GM23248 (cell line): Measurements from ENCODE around the gene SLC6A19.

Source experiments
- EZH2 ChIP-seq: fragments of 200-600 bp; sonication (generic); IDR thresholded peaks from 2 replicates; pipeline ENCODE4 v1.6.1; 2018; ENCODE audit warnings: antibody characterized with exemption, mild to moderate bottlenecking; ENCODE audit not compliant: insufficient read depth, poor library complexity, severe bottlenecking
- EZH2phosphoT487 ChIP-seq: fragments of 200-600 bp; sonication (generic); IDR thresholded peaks from 2 replicates; pipeline ENCODE4 v1.6.1; 2018; ENCODE audit warnings: antibody characterized with exemption, moderate library complexity, mild to moderate bottlenecking, low read depth; ENCODE audit not compliant: insufficient read depth

DNA sequence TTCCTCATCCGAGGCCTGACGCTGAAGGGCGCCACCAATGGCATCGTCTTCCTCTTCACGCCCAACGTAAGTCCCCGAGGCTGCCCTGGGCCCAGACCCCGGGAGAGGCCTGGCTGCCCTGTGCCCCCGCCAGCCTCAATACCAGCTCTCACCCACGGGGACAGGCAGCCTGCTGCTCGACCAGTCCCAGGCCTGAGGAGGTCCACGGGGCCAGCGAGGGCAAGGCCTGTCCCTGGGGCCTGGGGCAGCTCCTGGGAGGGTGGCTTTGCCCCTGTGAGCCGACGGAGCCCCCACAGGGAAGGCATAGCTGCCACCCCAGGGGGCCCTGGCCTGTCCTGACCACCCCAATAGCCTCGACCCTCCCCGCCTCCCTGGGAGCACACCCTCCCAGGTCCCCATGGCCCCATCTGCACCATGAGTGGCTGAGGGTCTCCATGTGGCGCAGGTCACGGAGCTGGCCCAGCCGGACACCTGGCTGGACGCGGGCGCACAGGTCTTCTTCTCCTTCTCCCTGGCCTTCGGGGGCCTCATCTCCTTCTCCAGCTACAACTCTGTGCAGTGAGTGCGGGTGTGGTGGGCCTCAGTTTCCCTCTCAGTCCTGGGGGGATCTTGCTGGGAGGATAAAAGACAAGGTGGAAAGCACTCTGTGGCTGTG, 12.2 kb downstream of the SLC6A19 start:
- TF ChIP-seq EZH2phosphoT487 (no peak), EZH2 (no peak)
